Right ventricle myocardium inferior (tissue), 1 donor: ENCODE results near the gene PIEZO1. TPM values are rescaled to one million over a fixed set of nuclear protein-coding genes. Genes with fewer than 3 reads are reported as not detected.
"Not testable (repeated sequence)": the region's sequence is repeated elsewhere in the genome, so short reads cannot be mapped to it uniquely, and the experiment has no call there.

Experiments
- ATAC-seq: fragments of 200-7000 bp; cut with Tn5 transposase; one replicate; pipeline ENCODE4 v1.9.1; 2020; ENCODE audit warnings: mild to moderate bottlenecking, moderate library complexity
- DNase-seq: peaks from one replicate; pipeline ENCODE4 v3.0.0; 2021; ENCODE audit errors: missing footprints
- intact Hi-C: fragments of 100-400 bp; cut with DNase I; formaldehyde crosslinking; loops from one replicate; pipeline ENCODE4 v1.11.0; 2022
- total RNA-seq: library from RNA; stranded (reverse); fragmentation: NEBNext Ultra II Directional; extraction: Animal tissue kit (Norgen Biotek cat#: 25700); gene quantifications from one replicate; pipeline ENCODE4 v1.2.1, GENCODE V29; 2021
- donor health status: DM: no; HTN: yes; CAD: no; lungs with severe emphysema.

PIEZO1 gene
- total RNA-seq, 1 donor from 2014 or later: 18.1 TPM

- no peak for ATAC-seq
- intact Hi-C loops: no loop called here
- DNase-seq: no peak
These were observed 4.6 kb upstream of the PIEZO1 start for GRCh38 chr16:88789594-88789993.

DNA sequence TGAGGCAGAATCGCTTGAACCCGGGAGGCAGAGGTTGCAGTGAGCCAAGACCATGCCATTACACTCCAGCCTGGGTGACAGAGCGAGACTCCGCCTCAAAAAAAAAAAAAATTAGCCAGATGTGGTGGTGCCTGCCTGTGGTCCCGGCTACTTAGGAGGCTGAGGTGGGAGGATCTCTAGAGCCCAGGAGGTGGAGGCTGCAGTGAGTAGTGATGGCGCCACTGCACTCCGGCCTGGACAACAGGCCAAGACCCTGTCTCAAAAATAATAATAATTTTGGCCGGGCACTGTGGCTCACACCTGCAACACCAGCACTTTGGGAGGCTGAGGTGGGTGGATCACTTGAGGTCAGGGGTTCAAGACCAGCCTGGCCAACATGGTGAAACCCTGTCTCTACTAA is 3.7 kb upstream of the PIEZO1 start:
- ATAC-seq, intact Hi-C loops: not testable (repeated sequence)

DNA sequence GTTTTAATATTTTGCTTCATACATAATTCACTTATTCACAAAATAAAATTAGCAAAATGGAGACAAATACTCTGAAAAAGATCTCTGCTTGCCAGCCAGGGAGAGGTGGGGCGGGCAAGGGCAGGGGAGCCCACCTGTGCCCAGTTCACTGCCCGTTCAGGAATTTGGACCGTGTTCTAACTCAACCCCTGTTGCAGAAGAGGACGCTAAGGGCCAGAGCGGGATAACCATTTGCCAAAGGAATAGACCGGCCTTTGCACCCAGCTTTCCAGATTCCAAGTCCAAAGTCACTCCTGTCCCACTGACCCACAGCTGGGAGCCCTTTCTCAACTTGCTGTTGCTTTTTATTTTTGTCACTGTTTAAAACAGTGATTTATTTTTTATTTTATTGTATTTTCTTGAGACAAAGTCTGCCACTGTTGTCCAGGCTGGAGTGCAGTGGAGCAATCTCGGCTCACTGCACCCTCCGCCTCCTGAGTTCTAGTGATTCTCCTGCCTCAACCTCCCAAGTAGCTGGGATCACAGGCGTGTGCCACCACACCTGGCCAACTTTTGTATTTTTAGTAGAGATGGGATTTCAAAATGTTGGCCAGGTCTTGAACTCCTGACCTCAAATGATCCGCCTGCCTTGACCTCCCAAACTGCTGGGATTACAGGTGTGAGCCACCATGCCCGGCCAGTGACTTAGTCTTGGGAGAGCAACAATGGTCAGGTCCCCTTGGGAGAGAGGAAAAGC is 2.7 kb upstream of the PIEZO1 start:
- DNase-seq (no peak), ATAC-seq (no peak)
- intact Hi-C loops: no loop called here

More for the DNA sequence above, 3.7 kb upstream of the PIEZO1 start:
- not testable (repeated sequence) for DNase-seq

DNA sequence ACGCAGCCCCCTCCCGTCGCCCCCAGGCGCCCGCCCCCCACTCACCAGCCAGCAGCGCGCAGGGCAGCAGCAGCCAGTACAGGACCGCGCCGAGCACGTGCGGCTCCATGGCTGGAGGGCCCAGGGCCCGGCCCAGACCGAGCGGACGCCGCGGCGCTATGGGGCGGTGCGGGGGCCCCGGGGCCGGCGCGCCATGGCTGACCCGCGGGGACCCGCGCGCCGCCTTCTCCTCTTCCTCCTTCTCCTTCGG is 239 bp downstream of the PIEZO1 start:
- DNase-seq (no peak), ATAC-seq (peak; percentile 25)
- intact Hi-C loops: loop anchor here (1.0 to 2.0 kb wide), 2 partner anchors 40 to 47 kb away; no protein-coding TSS in a partner anchor

DNA sequence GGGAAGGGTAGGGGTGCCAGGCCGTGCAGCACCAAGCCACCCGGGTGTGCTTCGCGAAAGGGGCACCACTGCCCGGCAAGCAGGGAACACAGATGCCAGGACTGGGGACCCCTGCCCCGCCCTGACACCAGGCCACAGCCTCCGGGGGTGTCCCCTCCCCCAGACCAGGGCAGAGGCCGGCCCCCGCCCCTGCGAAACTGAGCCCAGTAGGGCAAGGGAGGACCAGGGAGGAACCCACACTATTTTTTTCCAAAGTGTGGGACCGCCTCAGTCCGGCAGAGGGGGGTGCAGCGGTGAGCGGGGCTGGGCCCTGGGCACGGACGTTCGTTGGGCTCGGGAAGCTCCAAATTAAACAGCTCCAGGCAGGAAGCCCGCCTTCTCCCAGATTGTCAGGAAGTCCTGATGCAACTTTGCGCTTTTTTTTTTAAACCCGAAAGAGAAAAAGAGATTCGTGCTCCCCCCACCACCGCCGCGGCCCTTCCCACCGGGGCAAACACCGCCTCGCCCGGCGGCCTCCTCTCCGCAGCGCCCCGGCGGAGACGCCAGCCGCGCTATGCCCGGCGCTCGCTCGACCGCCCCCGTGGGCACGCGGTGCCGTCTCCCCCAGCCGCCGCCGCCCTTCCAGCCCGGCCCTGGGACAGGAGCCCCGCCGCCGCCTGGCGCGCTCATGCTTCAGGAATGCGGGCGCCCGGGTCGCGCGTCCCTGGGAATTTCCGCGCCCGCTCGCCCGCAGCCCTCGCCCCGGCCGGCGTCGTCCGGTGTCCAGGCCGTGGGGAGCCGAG is 755 bp downstream of the PIEZO1 start:
- ATAC-seq (peak; percentile 66), DNase-seq (no peak)
- intact Hi-C loops: loop anchor here (2.0 kb wide), 1 partner anchor 39 kb away; no protein-coding TSS in a partner anchor

DNA sequence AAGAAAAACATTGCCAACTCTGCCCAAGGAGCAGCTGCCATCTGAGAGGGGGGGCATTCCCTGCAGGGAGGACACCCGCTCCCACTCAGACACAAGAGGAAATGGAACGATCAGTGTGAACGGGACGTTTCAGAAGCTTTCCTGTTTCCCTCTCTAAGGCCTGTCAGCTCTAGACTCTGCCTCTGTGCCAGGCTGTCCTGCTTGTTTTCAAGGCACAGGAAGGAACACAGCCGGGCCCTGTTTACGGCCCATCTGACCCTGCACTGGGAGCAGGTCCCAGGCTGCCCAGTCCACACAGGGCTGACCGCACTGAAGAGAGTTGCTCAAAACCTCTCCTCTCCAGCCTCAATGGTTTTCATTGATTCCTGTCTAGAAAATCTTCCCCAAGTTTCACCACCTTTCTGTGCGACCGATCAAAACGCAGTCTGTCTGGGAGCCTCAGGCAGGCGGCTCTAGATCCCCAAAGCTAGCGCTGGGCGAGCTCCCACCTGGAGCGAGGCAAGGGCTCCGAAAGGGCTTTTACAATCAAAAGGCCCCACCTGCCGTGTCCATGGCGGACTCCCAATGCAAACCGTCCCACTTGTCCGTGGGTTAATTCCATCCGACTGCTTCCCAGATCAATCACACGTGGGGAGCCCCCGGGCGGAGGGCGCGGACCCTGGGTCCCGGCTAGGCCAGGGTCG is 1.5 kb downstream of the PIEZO1 start:
- no peak for DNase-seq
- intact Hi-C loops: loop anchor here (2.0 kb wide), 1 partner anchor 39 kb away; no protein-coding TSS in a partner anchor

GRCh38 chr16:88782454-88783390 is 2.3 kb downstream of the PIEZO1 start:
- intact Hi-C loops: no loop called here

More for the DNA sequence above, 1.5 kb downstream of the PIEZO1 start:
- no peak for ATAC-seq

GRCh38 chr16:88781140-88782077 is 3.6 kb downstream of the PIEZO1 start:
- intact Hi-C loops: no loop called here
- peak; percentile 85 for DNase-seq

More at GRCh38 chr16:88782454-88783390, 2.3 kb downstream of the PIEZO1 start:
- DNase-seq: no peak
- no peak for ATAC-seq

DNA sequence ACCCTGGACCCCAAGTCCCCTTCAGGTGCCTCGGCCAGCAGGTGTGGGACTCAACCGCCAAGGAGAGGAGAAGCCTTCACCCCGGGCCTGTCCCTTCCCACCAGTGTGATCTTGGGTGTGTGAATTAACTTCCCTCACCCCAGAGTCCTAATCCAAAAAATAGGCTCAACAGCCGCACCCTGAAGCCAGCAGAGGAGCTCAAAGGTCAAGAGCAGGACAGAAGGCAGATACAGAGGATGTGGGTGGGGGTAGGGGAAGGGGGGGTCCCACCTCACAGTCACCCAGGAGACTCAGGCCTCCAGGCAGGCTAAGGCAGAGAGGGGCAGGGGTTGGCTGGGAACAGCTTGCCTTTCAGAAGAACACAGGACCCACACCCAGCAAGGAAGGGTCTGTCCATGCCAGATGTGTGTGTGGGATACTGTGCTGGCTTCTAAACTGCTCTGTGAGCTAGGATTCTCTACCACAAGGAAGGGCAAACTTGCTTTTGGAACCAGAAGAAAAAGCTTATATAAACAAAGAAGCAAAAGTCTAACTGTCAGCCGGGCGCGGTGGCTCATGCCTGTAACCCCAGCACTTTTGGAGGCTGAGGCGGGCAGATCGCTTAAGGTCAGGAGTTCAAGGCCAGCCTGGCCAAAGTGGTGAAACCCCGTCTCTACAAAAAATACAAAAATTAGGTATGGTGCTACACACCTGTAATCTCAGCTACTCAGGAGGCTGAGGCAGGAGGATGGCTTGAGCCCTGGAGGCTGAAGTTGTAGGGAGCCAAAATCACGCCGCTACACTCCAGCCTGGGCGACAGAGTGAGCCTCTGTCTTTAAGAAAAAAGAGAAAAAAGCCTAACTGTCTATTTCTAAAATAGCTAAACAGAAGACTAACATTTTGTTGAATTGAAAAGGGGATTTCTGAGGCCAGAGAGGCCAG is 4.6 kb downstream of the PIEZO1 start:
- no peak for DNase-seq
- intact Hi-C loops: no loop called here
- no peak for ATAC-seq

More at GRCh38 chr16:88781140-88782077, 3.6 kb downstream of the PIEZO1 start:
- ATAC-seq: no peak

DNA sequence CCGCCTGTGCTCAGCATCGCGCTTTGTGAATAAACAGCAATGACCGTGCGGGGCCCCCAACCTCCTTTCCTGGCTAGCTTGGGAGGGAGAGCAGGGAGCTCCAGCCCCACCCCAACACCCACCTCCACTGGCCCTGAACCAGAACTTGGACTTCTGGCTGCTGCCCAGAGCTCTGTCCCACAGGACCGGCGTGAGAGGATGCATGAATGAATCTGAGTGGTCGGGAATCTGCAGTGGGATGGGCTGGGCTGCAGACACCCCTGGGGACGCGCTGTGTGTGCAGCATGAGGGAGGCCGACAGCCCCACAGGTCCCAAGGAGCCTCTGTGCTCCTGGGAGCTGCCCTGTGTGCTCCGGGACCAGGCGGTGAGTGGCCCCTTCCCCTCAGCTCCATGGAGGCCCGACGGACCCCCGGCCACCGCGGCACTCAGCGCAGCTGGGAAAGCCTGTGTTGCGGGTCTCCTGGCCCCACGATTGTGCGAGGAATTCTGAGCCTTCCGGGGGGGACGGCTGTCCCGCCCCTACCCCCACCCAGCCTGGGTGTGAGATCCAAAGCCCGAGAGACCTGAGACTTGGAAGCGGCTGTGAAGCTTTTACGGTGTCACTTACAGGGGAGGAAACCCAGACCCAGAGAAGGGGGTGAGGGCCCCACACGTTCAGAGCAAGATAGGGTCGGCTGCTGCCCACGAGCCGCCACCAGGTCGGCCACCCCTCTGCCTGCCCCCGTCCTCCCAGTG is 5.4 kb downstream of the PIEZO1 start:
- ATAC-seq (no peak), DNase-seq (no peak)
- intact Hi-C loops: no loop called here

GRCh38 chr16:88778541-88779065 is 6.4 kb downstream of the PIEZO1 start:
- intact Hi-C loops: no loop called here
- DNase-seq (no peak), ATAC-seq (no peak)

- DNase-seq (no peak), ATAC-seq (no peak)
- intact Hi-C loops: no loop called here
These were observed 6.8 kb downstream of the PIEZO1 start for GRCh38 chr16:88778271-88778525.

GRCh38 chr16:88777471-88778270 is 7.3 kb downstream of the PIEZO1 start:
- DNase-seq (no peak), ATAC-seq (no peak)
- intact Hi-C loops: no loop called here

- ATAC-seq: no peak
- no peak for DNase-seq
- intact Hi-C loops: no loop called here
These were observed 9.2 kb downstream of the PIEZO1 start for GRCh38 chr16:88775825-88776224.
